Choroid plexus epithelial cell (primary cell): Measurements from ENCODE around the gene DBP.

Experiments
- DNase-seq: peaks from one replicate; pipeline ENCODE4 v3.0.0-alpha.2; 2010; ENCODE audit warnings: low read depth
- H3K4me3 ChIP-seq: 2 replicates; pipeline ENCODE4 v1.5.1; 2011; ENCODE audit warnings: low read depth, mild to moderate bottlenecking, control low read depth, low read length, moderate library complexity
- CTCF ChIP-seq: conservative IDR thresholded peaks from 2 replicates; pipeline ENCODE4 v1.5.1; 2011; ENCODE audit warnings: low read depth, mild to moderate bottlenecking, control low read depth, inconsistent platforms, low read length, moderate library complexity

Gene DBP

GRCh38 chr19:48672994-48673393, 35.8 kb upstream of the DBP start, which contains the start of gene NTN5:
Gene NTN5 (minus strand): TSS chr19:48673017. CDS start chr19:48670986, 2,031 bp downstream.
- no peak within 1 kb of the TSS for H3K4me3 ChIP-seq
- DNase-seq = no peak
- no peak for TF ChIP-seq CTCF

GRCh38 chr19:48671446-48671995, 34.3 kb upstream of the DBP start:
- no peak for TF ChIP-seq CTCF
- no peak for DNase-seq
- H3K4me3 ChIP-seq = no peak overlapping the region

- DNase-seq = no peak
- no peak for TF ChIP-seq CTCF
- H3K4me3 ChIP-seq = no peak overlapping the region
Observed at GRCh38 chr19:48670699-48671445, 33.7 kb upstream of the DBP start.

- TF ChIP-seq CTCF = no peak
- H3K4me3 ChIP-seq = no peak overlapping the region
- DNase-seq = no peak
Observed at GRCh38 chr19:48669903-48670668, 32.9 kb upstream of the DBP start.

GRCh38 chr19:48668761-48669160, 31.6 kb upstream of the DBP start:
- no peak for TF ChIP-seq CTCF
- DNase-seq = no peak
- no peak overlapping the region for H3K4me3 ChIP-seq

- no peak for DNase-seq
- no peak for TF ChIP-seq CTCF
Observed at GRCh38 chr19:48668332-48668731, 31.2 kb upstream of the DBP start.

More at GRCh38 chr19:48668332-48668731, 31.2 kb upstream of the DBP start:
- no peak overlapping the region for H3K4me3 ChIP-seq
